Psoas muscle (tissue), 8 donors: ENCODE measurements around the gene FBXO31. TPM values are rescaled to one million over a fixed set of nuclear protein-coding genes. Genes with fewer than 3 reads are reported as not detected.

ENCODE experiments used
- ATAC-seq, 4 donors: fragments of 200-7000 bp; cut with Tn5 transposase; one replicate each; pipeline ENCODE4 v1.9.1; 2020; ENCODE audit warnings: moderate library complexity in 3 of 4, mild to moderate bottlenecking in 2 of 4
- DNase-seq, 2 donors: peaks; one replicate each; pipeline ENCODE4 v3.0.0-alpha.2; 2020
- H3K27ac ChIP-seq: fragments of 200-600 bp; one replicate; pipeline ENCODE4 v1.8.0; 2022
- H3K27me3 ChIP-seq, 3 donors: fragments of 200-600 bp in 1 of 3; one replicate each; pipeline versions ENCODE4 v1.6.1 to v1.8.0; 2013 to 2022; ENCODE audit warnings: low read length in 2 of 3, mild to moderate bottlenecking in 2 of 3, moderate library complexity in 1 of 3; ENCODE audit not compliant: insufficient read depth in 3 of 3
- H3K36me3 ChIP-seq, 2 donors: fragments of 200-600 bp in 1 of 2; one replicate each; pipeline versions ENCODE4 v1.6.1 to v1.8.0; 2013 to 2022; ENCODE audit warnings: low read depth in 1 of 2, mild to moderate bottlenecking in 1 of 2, moderate library complexity in 1 of 2; ENCODE audit not compliant: insufficient read depth in 1 of 2
- H3K4me1 ChIP-seq: fragments of 200-600 bp; one replicate; pipeline ENCODE4 v1.8.0; 2022
- H3K4me3 ChIP-seq: fragments of 200-600 bp; one replicate; pipeline ENCODE4 v1.8.0; 2022; ENCODE audit warnings: mild to moderate bottlenecking
- H3K9me3 ChIP-seq: fragments of 200-600 bp; one replicate; pipeline ENCODE4 v1.8.0; 2022
- WGBS, 3 donors: extraction: QIAGEN DNeasy Blood & Tissue Kit; methylation state at CpG; one replicate each; pipeline versions ENCODE4 v1.1.6 to v1.1.7; 2013; 5-methylcytosine and 5-hydroxymethylcytosine counted together
- intact Hi-C, 2 donors: fragments of 100-400 bp; cut with DNase I; formaldehyde crosslinking; loops; one replicate each; pipeline versions ENCODE4 v1.11.0 to v1.14.2; 2022
- polyA plus RNA-seq, 3 donors: library from polyadenylated mRNA; stranded (reverse); fragments of 200-250 nt; gene quantifications; one replicate each; pipeline ENCODE4 v1.2.3, GENCODE V29; 2013
- total RNA-seq, 4 donors: library from RNA; stranded (reverse); fragmentation: NEBNext Ultra II Directional in 2 of 4; extraction: Animal tissue kit (Norgen Biotek cat#: 25700) in 2 of 4; gene quantifications; one replicate each; pipeline versions ENCODE4 v1.2.1 to v1.2.4, GENCODE V29; 2021 to 2023
- TF ChIP-seq, protein P1 (sequence below): fragments of 200-600 bp; IDR thresholded peaks from one replicate; pipeline ENCODE4 v1.8.0; 2022; ENCODE audit warnings: antibody characterized with exemption
- donor health status: healthy with polysubstance abuse.
- donor health status: DM: no; HTN: no; CAD: no; lungs with moderate emphysema.
- donor health status: Bipolar disorder and iron deficiency.
- donor health status: healthy.
- donor health status: DM: yes; HTN: yes; CAD: no.
- donor health status: DM: no; HTN: no; CAD: no.
- donor health status: DM: no; HTN: no; CAD: no.
- donor health status: DM: yes; HTN: yes; CAD: no.

Gene FBXO31
- total and polyA plus RNA-seq, 7 donors, result 26.3 to 103 (median 95.3) TPM

DNA sequence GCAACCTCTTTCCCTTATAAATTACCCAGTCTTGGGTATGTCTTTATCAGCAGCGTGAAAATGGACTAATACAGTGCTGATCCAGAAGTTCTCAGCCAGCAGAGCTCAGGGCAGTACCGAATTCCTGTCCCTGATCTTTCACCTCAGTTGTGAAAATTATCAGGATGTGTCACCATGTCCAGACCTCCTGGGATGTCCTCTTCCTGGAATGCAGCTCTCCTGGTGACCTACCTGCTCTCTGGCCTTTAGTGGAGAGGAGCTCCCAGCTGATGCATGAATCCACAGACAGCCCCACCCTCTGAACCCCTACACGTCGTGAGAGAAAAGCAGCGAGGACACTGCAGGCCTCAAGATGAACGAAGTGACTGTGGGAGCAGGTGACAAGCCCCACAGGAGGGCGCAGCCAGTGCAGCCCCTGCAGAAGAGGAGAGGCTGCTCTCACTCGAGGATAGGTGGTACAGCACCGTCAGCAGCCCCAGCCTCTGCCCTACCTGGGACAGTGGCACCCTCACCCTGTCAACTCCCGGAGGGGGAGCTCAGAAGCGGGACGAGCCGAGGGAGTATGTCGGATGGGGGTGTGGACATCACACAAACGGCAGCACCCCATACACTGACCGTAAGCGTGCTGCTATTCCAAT, 44.4 kb downstream of the FBXO31 start:
- no peak for ATAC-seq
- peaks cover 5 to 78% of the 10 kb centered on the region in 2 donors for H3K36me3 ChIP-seq
- no peaks in the 10 kb centered on the region for H3K27me3 ChIP-seq
- WGBS, 3 donors, result 92 to 93% (median 92%) methylated on average over 15 to 17 of the region's 17 CpGs
- no peaks in the 10 kb centered on the region for H3K9me3 ChIP-seq
- TF ChIP-seq, protein P1, sequence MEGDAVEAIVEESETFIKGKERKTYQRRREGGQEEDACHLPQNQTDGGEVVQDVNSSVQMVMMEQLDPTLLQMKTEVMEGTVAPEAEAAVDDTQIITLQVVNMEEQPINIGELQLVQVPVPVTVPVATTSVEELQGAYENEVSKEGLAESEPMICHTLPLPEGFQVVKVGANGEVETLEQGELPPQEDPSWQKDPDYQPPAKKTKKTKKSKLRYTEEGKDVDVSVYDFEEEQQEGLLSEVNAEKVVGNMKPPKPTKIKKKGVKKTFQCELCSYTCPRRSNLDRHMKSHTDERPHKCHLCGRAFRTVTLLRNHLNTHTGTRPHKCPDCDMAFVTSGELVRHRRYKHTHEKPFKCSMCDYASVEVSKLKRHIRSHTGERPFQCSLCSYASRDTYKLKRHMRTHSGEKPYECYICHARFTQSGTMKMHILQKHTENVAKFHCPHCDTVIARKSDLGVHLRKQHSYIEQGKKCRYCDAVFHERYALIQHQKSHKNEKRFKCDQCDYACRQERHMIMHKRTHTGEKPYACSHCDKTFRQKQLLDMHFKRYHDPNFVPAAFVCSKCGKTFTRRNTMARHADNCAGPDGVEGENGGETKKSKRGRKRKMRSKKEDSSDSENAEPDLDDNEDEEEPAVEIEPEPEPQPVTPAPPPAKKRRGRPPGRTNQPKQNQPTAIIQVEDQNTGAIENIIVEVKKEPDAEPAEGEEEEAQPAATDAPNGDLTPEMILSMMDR, result no peak
- no peak for DNase-seq
- intact Hi-C loops, result no loop called here
- H3K4me3 ChIP-seq, result no peak overlapping the region
- no peak overlapping the region for H3K27ac ChIP-seq
- H3K4me1 ChIP-seq, result no peaks in the 10 kb centered on the region

DNA sequence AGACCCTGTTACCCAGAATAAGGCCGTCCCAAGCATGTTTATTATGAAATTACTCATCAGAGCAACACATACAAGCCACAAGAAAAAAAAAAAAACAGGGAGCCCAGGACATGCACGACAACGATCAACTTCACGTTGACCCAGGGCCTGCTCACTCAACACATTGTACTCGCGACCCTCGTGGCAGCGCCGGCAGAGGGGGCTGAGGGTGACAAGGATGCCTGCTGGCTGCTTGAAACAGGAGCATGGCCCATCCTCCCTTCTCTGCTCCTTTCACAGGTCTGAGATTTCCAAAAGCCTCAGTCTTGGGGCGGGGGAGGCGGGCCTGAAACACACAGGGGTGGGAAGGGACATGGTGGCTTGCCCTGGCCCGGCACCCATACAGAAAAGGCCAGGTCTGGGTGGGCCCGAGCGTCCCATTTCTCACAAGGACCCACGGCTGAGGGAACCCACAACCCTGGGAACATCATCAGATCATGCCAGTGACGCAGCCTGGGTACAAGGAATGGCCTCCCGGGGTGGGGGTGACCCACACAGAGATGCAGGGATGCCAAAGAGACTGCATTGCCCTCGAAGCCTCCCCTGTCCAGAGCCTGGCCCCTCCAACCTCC, 45.3 kb downstream of the FBXO31 start:
- Histone ChIP-seq H3K27ac (no peak overlapping the region), H3K36me3 (peaks cover 5 to 81% of the 10 kb centered on the region in 2 donors), H3K4me3 (no peak overlapping the region), H3K27me3 (no peaks in the 10 kb centered on the region), H3K4me1 (peaks cover 5% of the 10 kb centered on the region), H3K9me3 (no peaks in the 10 kb centered on the region)
- TF ChIP-seq, protein P1, result no peak
- 93 to 98% (median 94%) methylated on average over 18 of the region's 18 CpGs for WGBS, 3 donors
- ATAC-seq, result no peak
- DNase-seq, result peak in 1 of 2 donors; percentile 39
- intact Hi-C loops, result no loop called here

DNA sequence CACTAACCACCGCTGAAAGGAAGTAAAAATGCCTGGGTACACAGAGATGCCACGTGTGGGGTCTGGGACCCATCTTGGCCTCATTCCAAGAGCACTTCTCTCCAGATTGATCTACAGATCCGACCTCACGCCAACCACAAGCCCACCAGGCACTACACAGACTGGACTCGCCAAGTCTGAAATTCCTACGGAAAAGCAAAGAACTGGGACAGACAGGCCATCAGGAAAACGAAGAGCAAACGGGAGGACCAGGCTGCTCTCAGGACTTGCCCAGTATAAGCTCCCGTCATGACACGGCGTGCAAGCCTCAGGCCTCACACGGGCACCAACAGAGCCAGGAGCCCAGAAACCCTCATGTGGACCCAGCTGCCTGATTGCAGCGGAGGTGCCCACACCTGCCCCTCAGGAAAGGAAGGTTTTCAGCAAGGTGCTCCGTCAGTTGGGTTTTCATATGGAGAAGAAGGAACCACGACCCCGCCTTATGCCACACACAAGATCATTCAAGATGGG, 46.3 kb downstream of the FBXO31 start:
- intact Hi-C loops, result no loop called here

DNA sequence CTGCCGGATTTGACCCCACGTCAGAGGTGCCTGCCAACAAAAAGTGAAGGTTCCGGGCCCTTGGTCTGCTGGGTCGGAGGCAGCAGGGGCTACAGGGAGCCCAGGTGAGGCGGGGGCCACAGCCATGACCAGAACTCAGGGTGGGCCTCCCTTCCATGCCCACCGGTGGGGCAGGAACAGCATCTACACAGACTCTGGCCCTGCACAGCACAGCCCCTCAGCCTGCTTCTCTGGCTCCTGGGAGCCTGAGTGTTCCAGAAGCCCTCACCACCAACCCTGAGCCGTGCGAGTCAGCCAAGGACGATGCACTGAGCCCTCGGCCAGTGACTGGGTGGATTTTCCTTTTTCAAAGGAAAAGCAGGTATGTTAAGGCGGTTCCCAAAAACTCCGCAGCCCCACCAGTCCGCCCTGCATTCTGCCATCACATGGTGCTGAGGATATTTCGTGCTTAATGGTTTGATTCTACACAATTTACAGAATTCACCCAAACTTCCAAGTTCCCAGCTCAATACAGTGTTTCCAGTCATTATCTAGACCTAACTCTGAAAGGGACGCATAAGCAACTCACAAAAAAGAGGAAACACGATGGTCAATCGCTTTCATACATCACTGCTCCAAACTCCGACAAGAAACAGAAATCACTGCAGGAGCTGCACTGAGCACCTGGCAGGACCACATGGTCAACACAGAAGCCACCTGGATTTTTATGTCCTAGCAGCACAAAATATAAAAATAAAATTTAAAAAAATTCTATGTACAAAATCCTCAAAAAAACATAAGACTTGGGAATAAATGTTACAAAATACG, 46.9 kb downstream of the FBXO31 start:
- no peak overlapping the region for H3K4me3 ChIP-seq
- 91 to 94% (median 94%) methylated on average over 17 to 19 of the region's 19 CpGs for WGBS, 3 donors
- DNase-seq (peak in 1 of 2 donors; percentile 12), ATAC-seq (no peak)
- H3K27ac ChIP-seq, result no peak overlapping the region
- TF ChIP-seq, protein P1, result no peak
- H3K4me1 ChIP-seq, result peaks cover 17% of the 10 kb centered on the region
- peaks cover 5 to 71% of the 10 kb centered on the region in 2 donors for H3K36me3 ChIP-seq
- H3K27me3 ChIP-seq, result no peaks in the 10 kb centered on the region
- no peaks in the 10 kb centered on the region for H3K9me3 ChIP-seq
- intact Hi-C loops, result no loop called here

More for the DNA sequence above, 46.3 kb downstream of the FBXO31 start:
- ATAC-seq (no peak), DNase-seq (peak in 1 of 2 donors; percentile 30)
- no peak overlapping the region for H3K4me3 ChIP-seq
- peaks cover 12% of the 10 kb centered on the region for H3K4me1 ChIP-seq
- no peak overlapping the region for H3K27ac ChIP-seq
- H3K9me3 ChIP-seq, result no peaks in the 10 kb centered on the region
- TF ChIP-seq, protein P1, result no peak
- peaks cover 5 to 78% of the 10 kb centered on the region in 2 donors for H3K36me3 ChIP-seq
- 82 to 87% (median 84%) methylated on average over 16 of the region's 16 CpGs for WGBS, 3 donors
- H3K27me3 ChIP-seq, result no peaks in the 10 kb centered on the region
